Stimulated activated CD4-positive, alpha-beta T cell treated with anti-CD3 and anti-CD28 coated beads, TNF-alpha, amount 100 ng/mL, for 24 hours (primary cell): ENCODE results near the gene MKI67.
"Not testable (repeated sequence)": the region's sequence is repeated elsewhere in the genome, so short reads cannot be mapped to it uniquely, and the experiment has no call there.

Source experiments
- DNase-seq, 3 experiments: peaks; one replicate each; pipeline ENCODE4 v3.0.0-alpha.2; 2020; ENCODE audit warnings: low read depth in 3 of 3

Gene MKI67

GRCh38 chr10:128149267-128150014, 23.2 kb upstream of the MKI67 start:
- no peak for DNase-seq

GRCh38 chr10:128147669-128148068, 21.4 kb upstream of the MKI67 start:
- no peak for DNase-seq

GRCh38 chr10:128147064-128147463, 20.8 kb upstream of the MKI67 start:
- DNase-seq, result peak in 1 of 3 experiments; percentile 11

DNA sequence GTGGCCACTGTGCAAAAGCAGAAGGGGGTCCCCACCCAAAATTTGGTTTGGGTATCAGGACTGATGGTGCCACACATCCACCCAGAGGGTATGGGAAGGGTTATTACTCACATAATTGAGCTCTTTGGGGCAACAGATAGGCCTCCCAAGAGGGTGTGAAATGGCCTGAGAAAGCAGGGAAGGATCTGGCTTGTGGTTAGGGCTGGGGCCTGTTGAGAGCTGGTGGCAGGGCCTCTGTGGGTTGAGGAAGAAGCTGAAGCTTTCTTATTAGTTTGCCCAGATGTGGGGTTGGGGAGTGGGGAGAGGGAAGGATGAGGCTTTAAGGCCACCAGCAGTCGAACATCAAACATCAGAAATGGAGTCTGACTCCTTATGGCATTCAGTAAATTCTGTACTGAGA, 18.3 kb upstream of the MKI67 start:
- DNase-seq, result no peak

DNA sequence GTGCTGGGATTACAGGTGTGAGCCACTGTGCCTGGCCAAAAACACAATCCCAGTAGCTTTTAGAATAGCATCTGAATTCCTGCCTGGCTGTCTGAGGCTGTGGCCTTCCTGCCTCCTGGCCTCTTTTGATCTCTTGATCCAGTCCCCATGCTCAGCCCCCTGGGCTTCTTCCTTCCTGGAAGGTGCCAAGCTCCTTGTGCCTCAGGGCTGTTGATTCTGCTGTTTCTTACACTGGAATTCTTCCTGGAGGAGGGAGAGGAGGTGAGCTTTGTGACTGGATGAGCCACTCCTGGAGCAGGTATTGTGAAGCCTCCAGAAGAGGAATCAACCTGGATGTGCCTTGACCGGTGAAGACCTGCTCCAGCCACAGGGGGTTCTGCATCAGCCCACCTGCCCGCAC, 17.3 kb upstream of the MKI67 start:
- DNase-seq, result no peak

GRCh38 chr10:128140425-128140824, 14.2 kb upstream of the MKI67 start:
- no peak for DNase-seq

DNA sequence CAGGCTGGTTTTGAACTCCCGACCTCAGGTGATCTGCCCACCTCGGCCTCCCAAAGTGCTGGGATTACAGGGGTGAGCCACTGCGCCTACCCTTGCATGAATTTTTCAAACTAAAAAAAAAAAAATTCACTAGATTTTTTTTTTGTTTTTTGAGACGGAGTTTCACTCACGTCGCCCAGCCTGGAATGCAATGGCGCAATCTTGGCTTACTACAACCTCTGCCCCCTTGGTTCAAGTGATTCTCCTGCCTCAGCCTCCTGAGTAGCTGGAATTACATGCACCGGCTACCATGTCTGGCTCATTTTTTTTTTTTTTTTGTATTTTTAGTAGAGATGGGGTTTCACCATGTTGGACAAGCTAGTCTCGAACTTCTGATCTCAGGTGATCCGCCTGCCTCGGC, 12.2 kb upstream of the MKI67 start:
- not testable (repeated sequence) for DNase-seq

DNA sequence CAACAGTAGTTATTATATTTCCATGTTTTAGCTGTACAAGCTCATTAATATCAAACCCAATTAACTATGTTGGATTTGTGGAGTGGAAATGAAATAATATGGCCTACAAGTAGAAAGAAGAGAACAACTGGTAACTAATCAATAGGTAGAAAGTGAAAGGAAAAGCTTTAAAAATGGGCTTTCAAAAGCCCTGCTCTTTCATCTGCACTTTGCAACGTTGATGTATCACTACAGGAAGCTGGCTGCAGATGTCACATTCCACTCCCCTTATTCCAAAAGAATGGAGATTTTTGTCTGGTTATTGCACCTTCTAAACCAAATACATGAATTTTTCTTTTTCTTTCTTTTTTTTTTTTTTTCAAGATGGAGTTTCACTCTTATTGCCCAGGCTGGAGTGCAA, 11.7 kb upstream of the MKI67 start:
- DNase-seq, result no peak

DNA sequence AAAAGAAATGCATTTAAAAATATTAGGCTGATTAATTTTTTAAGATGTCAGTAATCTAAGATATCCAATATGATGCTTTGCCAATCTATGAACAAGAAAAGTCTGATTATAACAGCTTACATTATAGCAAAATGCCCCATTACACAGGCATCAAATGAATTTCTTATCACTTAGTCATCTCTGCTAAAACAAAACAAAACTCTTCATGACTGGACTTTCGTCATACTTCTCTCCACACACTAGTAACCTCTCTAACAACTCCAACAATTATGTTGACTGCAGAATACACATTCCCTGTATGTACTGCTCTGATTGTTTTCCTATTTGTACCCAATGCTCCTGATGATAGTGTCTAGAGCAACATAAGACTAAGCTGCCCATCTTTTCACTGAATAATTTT, 3.8 kb upstream of the MKI67 start:
- no peak for DNase-seq

GRCh38 chr10:128128582-128128981, 2.4 kb upstream of the MKI67 start:
- DNase-seq, result no peak

- DNase-seq, result no peak
Observed at GRCh38 chr10:128125416-128125943, 743 bp downstream of the MKI67 start.

GRCh38 chr10:128124813-128125403, 1.3 kb downstream of the MKI67 start:
- no peak for DNase-seq

DNA sequence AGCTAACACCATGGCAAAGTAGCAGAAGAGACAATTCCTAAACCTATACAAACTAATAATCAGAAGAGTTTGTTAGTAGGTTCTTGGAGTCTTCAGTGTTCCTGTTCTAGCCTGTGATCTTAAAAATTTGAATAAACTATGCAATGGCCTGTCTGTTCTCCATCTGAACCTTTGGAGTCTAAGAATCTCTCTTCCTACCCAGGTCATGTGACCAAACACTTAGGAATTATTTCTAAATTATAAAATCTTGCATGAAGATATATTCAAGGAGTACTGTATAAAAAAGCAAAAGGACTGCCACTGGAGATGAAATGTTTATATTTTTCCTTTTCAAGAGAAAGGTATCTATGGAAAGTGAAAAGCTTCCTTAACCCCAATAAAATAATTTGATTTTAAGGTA, 2.4 kb downstream of the MKI67 start:
- DNase-seq, result no peak

- DNase-seq, result no peak
Observed at GRCh38 chr10:128122931-128123330, 3.3 kb downstream of the MKI67 start.

GRCh38 chr10:128121750-128122412, 4.3 kb downstream of the MKI67 start:
- no peak for DNase-seq

- DNase-seq, result no peak
Observed at GRCh38 chr10:128116851-128117615, 9.2 kb downstream of the MKI67 start.

- DNase-seq, result no peak
Observed at GRCh38 chr10:128116187-128116586, 10.0 kb downstream of the MKI67 start.

DNA sequence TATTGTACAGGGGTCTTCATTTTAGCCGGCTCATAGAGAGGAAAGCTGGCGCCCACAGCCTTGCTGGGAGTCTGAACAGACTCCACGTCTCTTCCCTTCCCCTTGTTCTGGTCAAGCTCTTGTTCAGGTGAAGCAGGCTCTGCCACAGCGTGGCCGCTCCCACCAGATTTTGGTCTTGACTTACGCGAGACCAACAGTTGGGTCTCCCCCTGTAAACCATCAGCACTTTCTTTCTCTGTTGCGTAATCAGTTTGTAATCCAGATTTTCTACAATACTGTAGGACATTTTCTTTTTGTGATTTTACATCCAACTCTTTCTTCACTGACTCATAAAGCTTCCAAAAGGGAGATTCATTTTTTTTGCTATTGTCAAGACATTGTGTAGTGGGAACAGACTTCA, 10.9 kb downstream of the MKI67 start:
- DNase-seq, result no peak

- DNase-seq, result no peak
Observed at GRCh38 chr10:128114901-128115300, 11.3 kb downstream of the MKI67 start.

GRCh38 chr10:128113026-128113425, 13.2 kb downstream of the MKI67 start:
- no peak for DNase-seq

GRCh38 chr10:128111696-128112095, 14.5 kb downstream of the MKI67 start:
- DNase-seq, result no peak

DNA sequence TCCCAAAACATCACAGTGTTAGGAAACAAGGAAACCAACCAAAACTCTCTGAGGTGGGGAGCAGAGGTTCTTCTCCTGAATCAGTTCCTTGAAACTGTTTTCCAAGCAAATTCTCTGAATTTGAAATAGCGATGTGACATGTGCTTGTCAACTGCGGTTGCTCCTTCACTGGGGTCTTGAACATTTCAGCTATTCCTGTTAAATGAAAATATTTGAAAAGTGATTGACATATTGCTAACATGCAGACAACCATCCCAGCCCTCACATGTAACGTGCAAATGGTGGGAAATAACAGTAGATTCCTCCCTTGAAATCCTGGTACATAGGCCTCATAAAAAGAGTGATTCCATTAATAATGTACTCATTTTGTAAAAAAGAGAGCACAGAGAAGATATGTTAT, 15.9 kb downstream of the MKI67 start:
- DNase-seq, result no peak
